UCSD-AML1 (cell line): ENCODE measurements around the gene MZT2A.
"Not testable (repeated sequence)": the region's sequence is repeated elsewhere in the genome, so short reads cannot be mapped to it uniquely, and the experiment has no call there.

Experiments
- DNase-seq: peaks from one replicate; lab custom pipeline; 2025; ENCODE audit not compliant: unreplicated experiment; lab: John Stamatoyannopoulos, UW

Gene MZT2A

DNA sequence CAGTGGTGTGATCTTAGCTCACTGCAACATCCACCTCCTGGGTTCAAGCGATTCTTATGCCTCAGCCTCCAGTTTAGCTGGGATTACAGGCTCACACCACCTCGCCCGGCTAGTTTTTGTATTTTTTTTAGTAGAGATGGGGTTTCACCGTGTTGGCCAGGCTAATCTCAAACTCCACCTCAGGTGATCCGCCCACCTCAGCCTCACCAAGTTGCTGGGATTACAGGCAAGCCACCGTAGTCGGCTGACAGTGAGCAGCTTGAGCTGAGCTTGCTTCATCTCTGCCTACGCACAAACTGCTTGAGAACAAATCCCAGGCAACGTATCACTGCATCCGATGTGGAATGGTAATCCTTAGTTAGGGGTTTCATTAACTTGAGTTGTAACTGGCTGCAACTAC is 24.5 kb downstream of the MZT2A start:
- DNase-seq = not testable (repeated sequence)

DNA sequence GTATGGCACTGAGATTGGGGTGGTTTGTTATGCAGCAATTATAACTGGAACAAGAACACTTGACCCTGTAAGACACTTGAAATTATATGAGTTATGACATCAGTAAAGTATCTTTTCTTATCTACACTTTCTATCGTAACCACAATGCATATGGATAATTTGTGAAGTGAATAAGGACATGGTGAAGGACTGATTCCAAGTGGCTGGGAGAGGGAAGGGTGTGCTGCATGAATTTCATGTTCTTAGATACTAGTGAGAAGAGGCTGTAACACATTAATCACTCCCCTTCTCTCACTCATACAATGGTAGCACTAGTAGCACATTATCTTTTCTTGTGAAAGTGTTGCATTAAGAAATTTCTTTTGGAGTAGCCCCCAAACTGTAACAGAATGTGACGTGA is 37.3 kb downstream of the MZT2A start:
- not testable (repeated sequence) for DNase-seq

DNA sequence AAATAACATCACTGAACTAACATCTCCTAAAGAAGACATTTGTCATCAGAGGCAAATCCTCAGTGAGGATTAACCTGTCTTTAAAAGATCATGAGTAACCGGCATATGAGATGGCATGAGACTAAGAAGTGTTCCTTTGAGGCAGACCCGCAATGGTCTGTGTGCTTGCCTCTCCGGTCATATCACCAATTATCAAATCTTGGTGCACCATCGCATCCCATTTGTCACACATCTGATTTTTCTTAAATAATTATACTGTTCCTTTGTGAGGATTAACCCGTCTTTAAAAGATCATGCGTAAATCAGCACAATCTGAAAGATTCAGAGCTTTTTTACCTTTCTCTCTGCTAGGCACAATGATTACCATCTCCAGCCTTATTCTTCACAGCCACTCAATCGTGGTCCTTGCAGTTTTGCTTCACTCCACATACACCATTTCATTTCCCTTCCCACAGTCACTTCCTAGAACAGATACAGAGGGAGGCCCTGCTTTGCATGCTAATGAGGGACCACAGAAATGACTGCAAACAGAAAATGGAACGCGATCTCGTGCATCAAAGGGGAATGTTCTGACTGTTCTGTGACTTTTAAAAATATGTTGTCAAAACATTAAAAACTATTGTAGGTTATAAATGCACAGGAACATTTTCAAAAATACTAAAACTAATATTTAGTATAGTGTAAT is 40.8 kb downstream of the MZT2A start:
- DNase-seq = not testable (repeated sequence)

DNA sequence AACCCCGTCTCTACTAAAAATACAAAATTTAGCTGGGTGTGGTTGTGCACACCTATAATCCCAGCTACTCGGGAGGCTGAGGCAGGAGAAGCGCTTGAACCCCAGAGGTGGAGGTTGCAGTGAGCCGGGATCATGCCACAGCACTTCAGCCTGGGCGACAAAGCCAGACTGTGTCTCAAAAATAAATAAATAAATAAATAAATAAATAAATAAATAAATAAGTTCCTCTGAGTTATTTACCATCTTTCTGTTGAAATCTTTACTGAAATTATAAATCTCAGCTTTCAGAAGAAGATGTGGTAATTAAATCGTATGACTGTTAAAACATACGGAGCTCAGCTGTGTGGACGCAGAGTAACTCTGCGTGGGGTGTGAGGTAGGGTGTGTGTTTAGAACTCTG is 44.2 kb downstream of the MZT2A start:
- not testable (repeated sequence) for DNase-seq

DNA sequence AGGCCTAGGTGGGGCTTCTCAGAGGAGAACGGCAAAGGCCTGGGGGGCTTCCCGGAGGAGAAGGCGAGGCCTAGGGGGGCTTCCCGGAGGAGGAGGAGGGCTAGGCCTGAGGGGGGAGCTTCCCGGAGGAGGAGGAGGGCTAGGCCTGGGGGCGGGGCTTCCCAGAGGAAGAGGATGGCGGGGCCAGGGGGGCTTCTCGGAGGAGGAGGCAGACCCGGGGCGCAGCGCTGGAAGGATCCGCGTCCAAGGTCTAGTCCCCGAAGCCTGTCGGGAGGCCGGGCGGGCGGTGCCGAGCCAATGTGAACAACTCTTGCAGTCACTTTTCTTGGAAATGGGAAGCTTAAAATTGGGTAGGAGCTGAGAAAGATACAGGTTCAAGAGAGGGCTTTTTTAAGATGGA is 46.3 kb downstream of the MZT2A start:
- DNase-seq = no peak

DNA sequence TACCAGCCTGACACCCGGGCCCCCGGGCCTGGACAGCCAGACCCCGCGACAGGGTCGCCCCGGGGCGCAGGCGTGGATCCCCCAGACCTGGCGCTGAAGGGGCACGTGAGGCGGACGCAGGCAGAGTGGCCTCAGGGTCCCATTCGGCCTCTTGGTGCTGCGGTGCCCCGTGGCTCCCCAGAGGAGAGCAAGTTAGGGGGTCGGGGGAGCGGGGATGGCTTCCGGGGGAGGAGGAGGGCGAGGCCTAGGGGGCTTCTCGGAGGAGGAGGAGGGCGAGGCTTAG is 46.7 kb downstream of the MZT2A start:
- DNase-seq = not testable (repeated sequence)

DNA sequence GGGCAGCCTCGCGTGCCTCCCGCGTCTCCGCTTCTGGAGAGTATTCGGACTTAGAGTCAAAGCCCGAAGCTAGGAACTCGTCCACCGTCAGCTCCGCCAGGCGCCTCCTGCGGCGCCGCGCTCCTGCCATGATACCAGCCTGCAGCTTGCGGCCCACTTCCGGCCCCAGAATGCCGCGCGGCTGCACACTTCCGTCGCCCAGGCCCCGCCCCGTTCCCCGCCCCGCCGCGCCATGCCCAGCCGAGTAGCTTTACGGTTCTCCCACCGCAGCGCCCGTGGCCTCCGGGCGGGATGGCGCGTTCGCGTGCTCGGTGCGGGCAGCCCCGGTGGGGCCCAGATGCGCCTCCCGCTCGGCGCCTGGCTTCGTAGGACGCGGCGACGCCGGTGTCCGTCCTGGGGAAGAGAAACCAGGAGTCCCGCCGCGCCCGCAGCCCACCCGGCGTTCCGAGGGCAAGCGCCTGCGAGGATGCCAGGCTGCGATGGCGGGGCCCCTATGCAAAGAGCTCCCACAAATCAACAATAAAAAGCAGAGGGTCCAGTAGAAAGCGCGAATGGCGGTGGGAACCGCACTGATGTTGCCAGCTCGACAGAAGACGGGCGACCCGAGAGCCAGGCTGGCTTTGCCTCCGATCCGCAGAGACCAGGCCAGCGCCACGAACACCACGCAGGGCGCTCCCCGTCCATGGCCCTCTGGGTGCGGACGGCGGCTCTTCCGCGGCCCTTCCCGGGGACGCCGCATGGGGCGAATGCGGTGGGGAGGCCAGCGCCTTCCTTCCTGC is 47.3 kb downstream of the MZT2A start:
- not testable (repeated sequence) for DNase-seq

DNA sequence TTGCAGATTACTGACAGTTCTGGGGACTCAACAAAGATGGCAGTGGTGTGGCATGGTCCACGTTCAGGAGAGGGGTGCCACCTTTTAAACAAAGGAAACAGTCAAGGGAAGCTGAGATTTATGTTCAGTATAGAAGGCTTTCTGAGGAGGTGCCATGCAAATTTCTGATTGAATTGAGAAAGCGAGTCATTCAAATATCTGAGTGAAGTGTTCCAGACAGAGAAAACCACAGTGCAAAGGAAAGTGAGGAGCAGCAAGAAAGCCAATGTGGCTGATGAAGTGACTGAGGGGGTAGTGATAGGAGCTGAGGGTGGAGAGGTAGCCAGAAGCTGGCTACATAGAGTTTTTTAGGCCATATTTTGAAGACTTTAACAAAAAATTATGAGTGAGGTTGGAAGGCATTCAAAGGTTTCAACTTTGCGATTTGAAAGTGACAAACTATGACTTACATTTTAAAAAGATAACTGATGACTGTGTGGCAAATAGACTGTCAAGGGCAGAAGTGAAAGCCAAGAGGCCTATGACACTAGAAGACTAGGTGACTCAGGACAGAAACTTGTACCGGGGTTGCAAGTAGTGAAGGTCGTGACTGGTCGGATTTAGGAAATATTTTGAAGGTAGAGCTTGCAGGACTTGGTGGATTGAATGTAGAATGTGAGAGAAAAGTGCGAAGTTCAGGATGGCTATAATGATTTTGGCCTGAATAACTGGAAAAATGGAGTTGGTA is 51.3 kb downstream of the MZT2A start:
- not testable (repeated sequence) for DNase-seq
